Measurements from ENCODE around the gene GRHL3.

DNA sequence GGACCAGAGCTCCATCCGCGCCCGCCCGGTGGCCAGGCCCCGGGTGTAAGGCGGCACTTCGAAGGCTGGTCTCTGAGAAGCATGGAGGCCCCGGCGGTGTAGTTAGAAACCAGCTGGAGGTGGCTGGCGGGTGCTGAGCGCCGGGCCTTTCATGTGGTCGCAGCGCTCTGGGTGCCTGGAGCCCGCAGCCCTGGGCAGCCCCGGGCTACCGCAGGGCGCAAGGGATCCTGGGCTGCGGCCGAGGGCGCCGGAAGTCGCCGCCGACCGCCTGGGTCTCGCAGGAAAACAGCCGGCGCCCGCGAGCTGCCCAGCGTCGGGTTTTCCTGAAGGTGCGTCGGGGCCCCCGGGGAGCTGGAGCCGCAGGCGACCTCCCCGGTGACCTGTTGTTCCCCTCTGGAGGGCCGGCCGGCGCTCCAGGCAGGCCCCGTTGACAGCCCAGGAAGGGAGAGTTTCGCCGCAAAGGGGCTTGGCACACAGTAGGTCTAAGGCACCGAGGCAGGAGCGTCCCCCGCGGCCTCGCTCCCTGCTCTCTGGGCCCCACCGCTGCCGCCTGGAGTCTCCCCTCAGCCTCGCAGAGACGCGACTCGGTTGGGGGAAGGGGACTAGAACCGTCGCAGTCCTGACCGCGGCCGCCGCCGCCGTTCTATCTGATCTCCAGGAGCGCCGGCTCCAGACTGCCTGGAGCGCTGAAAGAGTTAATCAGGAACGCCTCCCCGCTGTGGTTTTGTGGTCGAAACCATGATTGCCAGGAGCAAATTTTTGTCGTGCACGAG is 2.7 kb downstream of the GRHL3 start:
- TF ChIP-seq GABPB1 (CRISPR knock-in tag; IDR thresholded peaks at IDR 0.05) (no peak), ZNF423 (CRISPR knock-in tag; IDR thresholded peaks at IDR 0.05) (peak; percentile 75), E2F5 (CRISPR knock-in tag; IDR thresholded peaks at IDR 0.05) (no peak), CTCF (IDR thresholded peaks at IDR 0.05) (no peak), JUN (CRISPR knock-in tag; IDR thresholded peaks at IDR 0.05) (no peak), ELF4 (CRISPR knock-in tag; IDR thresholded peaks at IDR 0.05; ENCODE audit: low read depth) (no peak; the same call in 1 of the 2 replicates), IRF2 (CRISPR knock-in tag; IDR thresholded peaks at IDR 0.05; ENCODE audit: borderline replicate concordance, low read depth) (no peak), ZBTB21 (CRISPR knock-in tag; IDR thresholded peaks at IDR 0.05; ENCODE audit: borderline replicate concordance) (no peak)
- TF ChIP-seq, protein P1, sequence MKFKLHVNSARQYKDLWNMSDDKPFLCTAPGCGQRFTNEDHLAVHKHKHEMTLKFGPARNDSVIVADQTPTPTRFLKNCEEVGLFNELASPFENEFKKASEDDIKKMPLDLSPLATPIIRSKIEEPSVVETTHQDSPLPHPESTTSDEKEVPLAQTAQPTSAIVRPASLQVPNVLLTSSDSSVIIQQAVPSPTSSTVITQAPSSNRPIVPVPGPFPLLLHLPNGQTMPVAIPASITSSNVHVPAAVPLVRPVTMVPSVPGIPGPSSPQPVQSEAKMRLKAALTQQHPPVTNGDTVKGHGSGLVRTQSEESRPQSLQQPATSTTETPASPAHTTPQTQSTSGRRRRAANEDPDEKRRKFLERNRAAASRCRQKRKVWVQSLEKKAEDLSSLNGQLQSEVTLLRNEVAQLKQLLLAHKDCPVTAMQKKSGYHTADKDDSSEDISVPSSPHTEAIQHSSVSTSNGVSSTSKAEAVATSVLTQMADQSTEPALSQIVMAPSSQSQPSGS (CRISPR knock-in tag; IDR thresholded peaks at IDR 0.05; ENCODE audit: borderline replicate concordance, low read depth) = no peak
